H1 (cell line): ENCODE data around the gene PGM2. TPM values are rescaled to one million over a fixed set of nuclear protein-coding genes. Genes with fewer than 3 reads are reported as not detected.

Experiments used
- CTCF ChIA-PET: fragments of 300-600 bp; sonication (Branson Sonifier 250); formaldehyde crosslinking; loops from one replicate; lab custom pipeline; 2021; ENCODE audit not compliant: partially characterized antibody; lab: Charles Lee
- POLR2A ChIA-PET: fragments of 300-600 bp; sonication (Branson Sonifier 250); formaldehyde crosslinking; loops from one replicate; lab custom pipeline; 2021; ENCODE audit warnings: inconsistent platforms; ENCODE audit not compliant: partially characterized antibody; lab: Charles Lee
- DNase-seq, 2 experiments: peaks; one replicate each; pipeline versions ENCODE4 v3.0.0 to v3.0.0-alpha.2; 2010 to 2022; ENCODE audit warnings: low spot score in 2 of 2, low read depth in 1 of 2, mixed read lengths in 1 of 2
- FAIRE-seq: peaks from 2 replicates; lab custom pipeline; 2011; peaks lifted over from hg19 to GRCh38; lab: Jason Lieb, UNC
- H2AFZ ChIP-seq: 2 replicates; pipeline ENCODE4 v1.8.1; 2012; ENCODE audit warnings: low read length, inconsistent platforms
- H2AK5ac ChIP-seq: 2 replicates; pipeline ENCODE4 v1.6.1; 2013; ENCODE audit warnings: low read depth, low read length
- H2BK120ac ChIP-seq: replicated peaks from 2 replicates; pipeline ENCODE3; 2013; ENCODE audit warnings: low read depth, low read length, inconsistent platforms
- H2BK12ac ChIP-seq: 2 replicates; pipeline ENCODE4 v1.6.1; 2013; ENCODE audit warnings: low read depth, low read length
- H2BK15ac ChIP-seq: 2 replicates; pipeline ENCODE4 v1.6.1; 2013; ENCODE audit warnings: low read length
- H2BK20ac ChIP-seq: 2 replicates; pipeline ENCODE4 v1.6.1; 2013; ENCODE audit warnings: low read length
- H2BK5ac ChIP-seq: 2 replicates; pipeline ENCODE4 v1.6.1; 2013; ENCODE audit warnings: low read depth, low read length
- H3K14ac ChIP-seq: 2 replicates; pipeline ENCODE4 v1.6.1; 2013; ENCODE audit warnings: inconsistent platforms; ENCODE audit not compliant: insufficient read length
- H3K18ac ChIP-seq: 2 replicates; pipeline ENCODE4 v1.6.1; 2013; ENCODE audit warnings: low read length; ENCODE audit errors: extremely low read depth
- H3K23ac ChIP-seq: 2 replicates; pipeline ENCODE4 v1.6.1; 2013; ENCODE audit warnings: inconsistent platforms; ENCODE audit not compliant: insufficient read length
- H3K23me2 ChIP-seq: 2 replicates; pipeline ENCODE4 v1.6.1; 2013; ENCODE audit warnings: low read depth, low read length
- H3K27ac ChIP-seq: 2 replicates; pipeline ENCODE4 v1.6.1; 2011; ENCODE audit warnings: low read depth, low read length, inconsistent platforms
- H3K27me3 ChIP-seq, 4 experiments: replicated peaks in 1 of 4; 1 replicate in 1 of 4; 2 replicates in 3 of 4; pipeline versions ENCODE4 v1.6.1 to v1.8.1; 2011 to 2013; ENCODE audit warnings: low read length in 3 of 4, mild to moderate bottlenecking in 3 of 4, inconsistent platforms in 2 of 4, mixed read lengths in 2 of 4, moderate library complexity in 1 of 4; ENCODE audit not compliant: control insufficient read depth in 3 of 4, insufficient read depth in 3 of 4; ENCODE audit errors: extremely low read depth in 1 of 4
- H3K36me3 ChIP-seq, 4 experiments: 2 replicates each; pipeline versions ENCODE4 v1.6.1 to v1.8.1; 2011 to 2013; ENCODE audit warnings: mild to moderate bottlenecking in 4 of 4, low read length in 3 of 4, moderate library complexity in 2 of 4, control low read depth in 1 of 4, inconsistent platforms in 1 of 4; ENCODE audit not compliant: insufficient read depth in 4 of 4, control insufficient read depth in 2 of 4
- H3K4ac ChIP-seq: replicated peaks from 2 replicates; pipeline ENCODE3; 2013; ENCODE audit warnings: low read length, low read depth, mixed read lengths, inconsistent platforms; ENCODE audit not compliant: insufficient read length
- H3K4me1 ChIP-seq, 4 experiments: replicated peaks in 1 of 4; 1 replicate in 1 of 4; 2 replicates in 3 of 4; pipeline versions ENCODE4 v1.6.1 to v1.8.1; 2011 to 2013; ENCODE audit warnings: low read length in 3 of 4, inconsistent platforms in 2 of 4, mixed read lengths in 1 of 4; ENCODE audit not compliant: insufficient read depth in 4 of 4, control insufficient read depth in 3 of 4
- H3K4me2 ChIP-seq, 2 experiments: 2 replicates each; pipeline versions ENCODE4 v1.6.1 to v1.8.1; 2011 to 2013; ENCODE audit warnings: low read depth in 2 of 2, low read length in 2 of 2, control low read depth in 1 of 2, inconsistent platforms in 1 of 2, mild to moderate bottlenecking in 1 of 2; ENCODE audit not compliant: insufficient read depth in 1 of 2
- H3K4me3 ChIP-seq, 4 experiments: fragments of 200-600, 300-600 bp in 1 of 4; sonication (generic), shearing (Covaris generic), sonication (Bioruptor Twin) in 1 of 4; 2 replicates each; pipeline versions ENCODE4 v1.5.1 to v1.8.1; 2011 to 2016; ENCODE audit warnings: low read length in 4 of 4, low read depth in 3 of 4, control low read depth in 2 of 4, inconsistent platforms in 2 of 4, mild to moderate bottlenecking in 2 of 4, mixed read lengths in 1 of 4, moderate library complexity in 1 of 4; ENCODE audit not compliant: insufficient read depth in 2 of 4; ENCODE audit errors: extremely low read depth in 1 of 4
- H3K56ac ChIP-seq: replicated peaks from 2 replicates; pipeline ENCODE3; 2013; ENCODE audit warnings: low read depth, mild to moderate bottlenecking, mixed read lengths, low read length, inconsistent platforms; ENCODE audit not compliant: insufficient read length
- H3K79me1 ChIP-seq: 2 replicates; pipeline ENCODE4 v1.6.1; 2013; ENCODE audit warnings: low read depth, low read length, control low read depth
- H3K79me2 ChIP-seq, 2 experiments: 2 replicates each; pipeline versions ENCODE4 v1.6.1 to v1.8.1; 2012 to 2013; ENCODE audit warnings: low read length in 2 of 2, mild to moderate bottlenecking in 2 of 2, inconsistent platforms in 1 of 2; ENCODE audit not compliant: insufficient read depth in 2 of 2, control insufficient read depth in 1 of 2
- H3K9ac ChIP-seq, 4 experiments: replicated peaks in 1 of 4; 1 replicate in 1 of 4; 2 replicates in 3 of 4; pipeline versions ENCODE4 v1.6.1 to v1.8.1; 2011 to 2013; ENCODE audit warnings: low read depth in 3 of 4, low read length in 3 of 4, control low read depth in 2 of 4, mild to moderate bottlenecking in 2 of 4, moderate library complexity in 2 of 4, inconsistent platforms in 1 of 4; ENCODE audit errors: extremely low read depth in 1 of 4
- H3K9me3 ChIP-seq, 2 experiments: 2 replicates each; pipeline versions ENCODE4 v1.6.1 to v1.8.1; 2012 to 2013; ENCODE audit warnings: mild to moderate bottlenecking in 2 of 2, moderate library complexity in 2 of 2, control low read depth in 1 of 2, inconsistent platforms in 1 of 2, low read depth in 1 of 2, low read length in 1 of 2, mixed read lengths in 1 of 2; ENCODE audit not compliant: insufficient read depth in 2 of 2
- H4K20me1 ChIP-seq, 2 experiments: replicated peaks in 1 of 2; 2 replicates each; pipeline versions ENCODE3 to v1.8.1; 2011 to 2013; ENCODE audit warnings: inconsistent platforms in 2 of 2, low read length in 2 of 2, mild to moderate bottlenecking in 1 of 2; ENCODE audit not compliant: insufficient read depth in 2 of 2, control insufficient read depth in 1 of 2
- H4K5ac ChIP-seq: 2 replicates; pipeline ENCODE4 v1.6.1; 2013; ENCODE audit warnings: low read length, low read depth, mixed read lengths, inconsistent platforms; ENCODE audit not compliant: insufficient read length
- H4K8ac ChIP-seq: 2 replicates; pipeline ENCODE4 v1.8.0; 2013; ENCODE audit warnings: mild to moderate bottlenecking, moderate library complexity, low read length, inconsistent platforms; ENCODE audit not compliant: insufficient read depth; ENCODE audit errors: extremely low read depth
- H4K91ac ChIP-seq: replicated peaks from 2 replicates; pipeline ENCODE3; 2013; ENCODE audit warnings: low read length, mixed read lengths, inconsistent platforms; ENCODE audit not compliant: insufficient read length
- CHD2 ChIP-seq: IDR thresholded peaks from 2 replicates; pipeline ENCODE4 v1.6.1; 2012; ENCODE audit warnings: low read length, improper control_type of control experiment
- CTBP2 ChIP-seq: IDR thresholded peaks from 2 replicates; pipeline ENCODE4 v1.7.0; 2011; ENCODE audit warnings: borderline replicate concordance, mild to moderate bottlenecking, moderate library complexity, mixed read lengths, low read length; ENCODE audit not compliant: insufficient read depth, insufficient read length
- KDM5A ChIP-seq: fragments of 200-600 bp; IDR thresholded peaks from 2 replicates; pipeline ENCODE4 v1.7.1; 2012; ENCODE audit warnings: mild to moderate bottlenecking, low read length, inconsistent platforms, mixed read lengths
- MAFK ChIP-seq: IDR thresholded peaks from 2 replicates; pipeline ENCODE4 v1.6.1; 2012; ENCODE audit warnings: low read depth, mild to moderate bottlenecking, improper control_type of control experiment, low read length
- WGBS, 2 experiments: shearing (Covaris generic) in 1 of 2; methylation state at CpG; one replicate each; pipeline versions ENCODE4 v1.1.6 to v1.1.7; 2013 to 2015; ENCODE audit warnings: low lambda C conversion rate in 2 of 2, mixed read lengths in 2 of 2, inconsistent platforms in 1 of 2, low coverage in 1 of 2, missing lambda C conversion rate in 1 of 2; ENCODE audit not compliant: insufficient replicate concordance in 2 of 2, insufficient coverage in 1 of 2, insufficient read length in 1 of 2; ENCODE audit errors: extremely low coverage in 1 of 2, missing lambda C conversion rate in 1 of 2; 5-methylcytosine and 5-hydroxymethylcytosine counted together
- long read RNA-seq, 2 experiments: library from RNA in 1 of 2; library from capped mRNA in 1 of 2; stranded (forward); transcript quantifications; one replicate each; pipeline ENCODE4 v2.0.0, GENCODE V29; 2021; ENCODE audit warnings: inconsistent platforms in 1 of 2
- polyA minus RNA-seq, 3 experiments: library from RNA; depleted of rRNA, polyadenylated mRNA; stranded (reverse); fragments of >200 nt; gene quantifications; 1 replicate in 2 of 3; 2 replicates in 1 of 3; pipeline ENCODE4 v1.2.3, GENCODE V29; 2011
- polyA plus RNA-seq, 7 experiments: library from polyadenylated mRNA; depleted of rRNA in 3 of 7; stranded (reverse) in 5 of 7; unstranded in 2 of 7; fragments of >200 nt in 5 of 7; fragments of 200-250 nt in 2 of 7; gene quantifications; 1 replicate in 5 of 7; 2 replicates in 1 of 7; 4 replicates in 1 of 7; pipeline versions ENCODE4 v1.2.1 to v1.2.3, GENCODE V29; 2011 to 2013; ENCODE audit warnings: missing spikeins in 2 of 7, mixed read lengths in 2 of 7
- total RNA-seq: library from RNA; stranded (reverse); fragmentation: NEBNext Ultra II Directional; extraction: Animal tissue kit (Norgen Biotek cat#: 25700); gene quantifications from 2 replicates; pipeline ENCODE4 v1.2.1, GENCODE V29; 2021
- TF ChIP-seq, protein P1 (sequence below), 3 experiments: IDR thresholded peaks; 1 replicate in 2 of 3; 2 replicates in 1 of 3; pipeline versions ENCODE4 v1.5.1 to v1.6.1; 2011; ENCODE audit warnings: low read length in 3 of 3, mild to moderate bottlenecking in 3 of 3, inconsistent platforms in 2 of 3, low read depth in 1 of 3, moderate library complexity in 1 of 3; ENCODE audit not compliant: insufficient read depth in 1 of 3; ENCODE audit errors: control extremely low read depth in 1 of 3

The PGM2 gene
- total RNA-seq (34.3 and 38.0 TPM in 2 replicates), polyA plus RNA-seq (2011; rRNA removed) (7.7 and 9.5 TPM in 2 replicates), polyA minus RNA-seq (2011; rRNA and poly(A)+ RNA removed) (11.5 and 18.6 TPM in 2 replicates)
- 12.1 TPM for polyA plus RNA-seq (2011; cell fraction: cytosol; rRNA removed)
- polyA plus RNA-seq (2011; cell fraction: nucleus; rRNA removed), result 4.7 TPM
- polyA plus RNA-seq (2012, experiment 1 of 2), result 18.9 to 29.7 TPM (median 23.1 TPM) in 4 replicates
- 1.9 TPM for polyA plus RNA-seq (2012, experiment 2 of 2)
- 14.5 TPM for polyA plus RNA-seq (2013, experiment 1 of 2)
- 13.9 TPM for polyA plus RNA-seq (2013, experiment 2 of 2)
- polyA minus RNA-seq (2011; cell fraction: cytosol; rRNA and poly(A)+ RNA removed), result 10.9 TPM
- 10.5 TPM for polyA minus RNA-seq (2011; cell fraction: nucleus; rRNA and poly(A)+ RNA removed)
- long read RNA-seq, experiment 1, transcript PGM2-201 (14 exons, 3,264 nt), result major isoform, 19 of 32 reads
- long read RNA-seq, experiment 1, partial matches to known transcripts, result 11 of 32 reads
- long read RNA-seq, experiment 1, other reads (novel, unspliced or antisense), result 2 of 32 reads
- long read RNA-seq, experiment 2, transcript PGM2-201 (14 exons, 3,264 nt), result major isoform, 19 of 27 reads
- long read RNA-seq, experiment 2, partial matches to known transcripts, result 8 of 27 reads
- long read RNA-seq, experiment 2, other reads (novel, unspliced or antisense), result 0 of 27 reads

GRCh38 chr4:37826295-37827029, at the start of gene PGM2:
Gene PGM2, plus strand, starts transcription at chr4:37826686. Its CDS starts 47 bp downstream, at chr4:37826733.
- Histone ChIP-seq H2BK15ac (no peak within 1 kb of the TSS), H3K36me3 (peaks cover 0 to 10% (median 6%) of the 10 kb centered on the region in 4 experiments; a peak in 5 of 8 replicates), H4K91ac (peak within 1 kb of the TSS; percentile 68), H2BK20ac (no peak within 1 kb of the TSS), H4K20me1 (peaks cover 1 to 10% of the 10 kb centered on the region in 2 experiments), H3K79me2 (no peaks in the 10 kb centered on the region), H3K4me1 (peaks cover 0 to 5% (median 4%) of the 10 kb centered on the region in 4 experiments; a peak in 4 of 7 replicates), H4K5ac (peak within 1 kb of the TSS; percentile 47), H3K9me3 (no peaks in the 10 kb centered on the region), H3K9ac (peak within 1 kb of the TSS; percentile 40 to 60 (median 52)), H3K4me2 (peak within 1 kb of the TSS; percentile 90 to 94), H3K23me2 (peaks cover 14% of the 10 kb centered on the region; the same call in 1 of the 2 replicates), H3K27me3 (peaks cover 0 to 15% (median 7%) of the 10 kb centered on the region in 4 experiments; a peak in 5 of 7 replicates), H3K23ac (no peak within 1 kb of the TSS), H3K4ac (peak within 1 kb of the TSS; percentile 5), H2BK120ac (no peak within 1 kb of the TSS), H3K27ac (peak within 1 kb of the TSS; percentile 41; the same call in 1 of the 2 replicates), H3K14ac (no peak within 1 kb of the TSS), H2BK12ac (no peak within 1 kb of the TSS; the same call in 1 of the 2 replicates), H2AFZ (peak within 1 kb of the TSS; percentile 57), H3K4me3 (peak within 1 kb of the TSS; percentile 66 to 77 (median 72)), H3K79me1 (no peaks in the 10 kb centered on the region), H3K18ac (peak within 1 kb of the TSS; percentile 95; the same call in 1 of the 2 replicates), H2AK5ac (no peak within 1 kb of the TSS), H3K56ac (peak within 1 kb of the TSS; percentile 26), H4K8ac (peak within 1 kb of the TSS; percentile 81), H2BK5ac (no peak within 1 kb of the TSS)
- FAIRE-seq (no peak), DNase-seq (peak; percentile 59 to 95)
- WGBS, 2 experiments, result 2% methylated on average over 56 of the region's 57 CpGs; no CpG with 5 or more reads in 1 of the 2 experiments
- CTCF ChIA-PET, result interaction anchor here (0.6 to 2.7 kb wide), 6 partner anchors 9 to 192 kb away, joined by 3 to 10 read pairs (median 3); no protein-coding TSS in a partner anchor
- POLR2A ChIA-PET, result interaction anchor here (1.0 to 1.9 kb wide), 4 partner anchors 14 to 932 kb away, joined by 3 to 4 read pairs (median 4); no protein-coding TSS in a partner anchor
- peak; percentile 39 for TF ChIP-seq CTBP2
- TF ChIP-seq KDM5A, result no peak
- no peak for TF ChIP-seq MAFK
- peak; percentile 48; the same call in 1 of the 2 replicates for TF ChIP-seq CHD2
- TF ChIP-seq, protein P1, sequence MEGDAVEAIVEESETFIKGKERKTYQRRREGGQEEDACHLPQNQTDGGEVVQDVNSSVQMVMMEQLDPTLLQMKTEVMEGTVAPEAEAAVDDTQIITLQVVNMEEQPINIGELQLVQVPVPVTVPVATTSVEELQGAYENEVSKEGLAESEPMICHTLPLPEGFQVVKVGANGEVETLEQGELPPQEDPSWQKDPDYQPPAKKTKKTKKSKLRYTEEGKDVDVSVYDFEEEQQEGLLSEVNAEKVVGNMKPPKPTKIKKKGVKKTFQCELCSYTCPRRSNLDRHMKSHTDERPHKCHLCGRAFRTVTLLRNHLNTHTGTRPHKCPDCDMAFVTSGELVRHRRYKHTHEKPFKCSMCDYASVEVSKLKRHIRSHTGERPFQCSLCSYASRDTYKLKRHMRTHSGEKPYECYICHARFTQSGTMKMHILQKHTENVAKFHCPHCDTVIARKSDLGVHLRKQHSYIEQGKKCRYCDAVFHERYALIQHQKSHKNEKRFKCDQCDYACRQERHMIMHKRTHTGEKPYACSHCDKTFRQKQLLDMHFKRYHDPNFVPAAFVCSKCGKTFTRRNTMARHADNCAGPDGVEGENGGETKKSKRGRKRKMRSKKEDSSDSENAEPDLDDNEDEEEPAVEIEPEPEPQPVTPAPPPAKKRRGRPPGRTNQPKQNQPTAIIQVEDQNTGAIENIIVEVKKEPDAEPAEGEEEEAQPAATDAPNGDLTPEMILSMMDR (IDR thresholded peaks at IDR 0.05; ENCODE audit: control extremely low read depth in 1 of 3, insufficient read depth in 1 of 3, low read depth in 1 of 3, low read length in 3 of 3), result no peak
